Right cardiac atrium (tissue), 5 donors: Measurements from ENCODE around the gene FNDC3B. TPM values are rescaled to one million over a fixed set of nuclear protein-coding genes. Genes with fewer than 3 reads are reported as not detected.

ENCODE experiments used
- ATAC-seq, 2 donors: fragments of 200-7000 bp; cut with Tn5 transposase; one replicate each; pipeline versions ENCODE4 v1.8.0 to v1.9.1; 2020; ENCODE audit warnings: moderate library complexity in 2 of 2, mild to moderate bottlenecking in 1 of 2
- DNase-seq, 3 donors: peaks; one replicate each; pipeline ENCODE4 v3.0.0-alpha.2; 2020
- H3K27ac ChIP-seq: one replicate; pipeline ENCODE4 v1.5.1; 2013; ENCODE audit warnings: mild to moderate bottlenecking, low read length, control low read depth, moderate library complexity
- H3K27me3 ChIP-seq: one replicate; pipeline ENCODE4 v1.6.1; 2013; ENCODE audit not compliant: control insufficient read depth, insufficient read depth
- H3K4me1 ChIP-seq: one replicate; pipeline ENCODE4 v1.6.1; 2013; ENCODE audit warnings: low read length; ENCODE audit not compliant: control insufficient read depth, insufficient read depth
- H3K4me3 ChIP-seq: one replicate; pipeline ENCODE4 v1.5.1; 2013; ENCODE audit warnings: low read length, control low read depth
- H3K9me3 ChIP-seq: one replicate; pipeline ENCODE4 v1.6.1; 2013; ENCODE audit warnings: low read length; ENCODE audit not compliant: control insufficient read depth
- WGBS: extraction: QIAGEN DNeasy Blood & Tissue Kit; methylation state at CpG from one replicate; pipeline ENCODE4 v1.1.7; 2013; 5-methylcytosine and 5-hydroxymethylcytosine counted together
- intact Hi-C, 4 donors: fragments of 100-400 bp; cut with DNase I; formaldehyde crosslinking; loops; one replicate each; pipeline versions ENCODE4 v1.11.0 to v1.14.0; 2022 to 2023
- polyA plus RNA-seq: library from polyadenylated mRNA; stranded (reverse); fragments of 200-250 nt; gene quantifications from one replicate; pipeline ENCODE4 v1.2.3, GENCODE V29; 2013
- total RNA-seq, 4 donors: library from RNA; stranded (reverse); fragmentation: NEBNext Ultra II Directional; extraction: Animal tissue kit (Norgen Biotek cat#: 25700); gene quantifications; one replicate each; pipeline ENCODE4 v1.2.1, GENCODE V29; 2021
- donor health status: healthy with polysubstance abuse.
- donor health status: DM: no; HTN: yes; CAD: no.
- donor health status: DM: no; HTN: no; CAD: no.
- donor health status: DM: no; HTN: yes; CAD: no; lungs with severe emphysema.
- donor health status: DM: yes; HTN: yes; CAD: no.

FNDC3B gene
- total and polyA plus RNA-seq, 5 donors: 15.8 to 117 (median 83.0) TPM

DNA sequence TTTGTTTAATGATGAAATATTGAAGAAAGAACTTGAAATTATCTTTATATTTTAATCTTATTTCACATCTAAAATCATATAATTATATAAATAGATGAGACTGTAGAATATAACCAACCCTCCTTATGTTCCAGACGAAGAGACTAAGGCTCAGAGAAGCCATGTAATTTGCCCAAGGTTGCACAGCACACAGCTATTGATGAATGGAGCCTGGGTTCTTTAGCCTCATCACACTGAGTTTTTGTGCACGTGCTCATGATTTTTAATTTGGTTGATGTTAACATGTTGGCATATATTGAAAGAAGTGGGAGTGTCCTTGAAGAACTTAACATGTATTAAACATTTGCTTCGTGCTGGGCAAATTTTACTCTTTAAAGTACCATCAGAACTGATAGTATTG, 151.6 kb downstream of the FNDC3B start:
- no peak for DNase-seq
- Histone ChIP-seq H3K27me3 (no peaks in the 10 kb centered on the region), H3K27ac (no peak overlapping the region), H3K4me1 (peaks cover 6% of the 10 kb centered on the region), H3K4me3 (no peak overlapping the region), H3K9me3 (no peaks in the 10 kb centered on the region)
- intact Hi-C loops: no loop called here
- WGBS: 93% methylated on average over 3 of the region's 3 CpGs
- ATAC-seq: no peak

DNA sequence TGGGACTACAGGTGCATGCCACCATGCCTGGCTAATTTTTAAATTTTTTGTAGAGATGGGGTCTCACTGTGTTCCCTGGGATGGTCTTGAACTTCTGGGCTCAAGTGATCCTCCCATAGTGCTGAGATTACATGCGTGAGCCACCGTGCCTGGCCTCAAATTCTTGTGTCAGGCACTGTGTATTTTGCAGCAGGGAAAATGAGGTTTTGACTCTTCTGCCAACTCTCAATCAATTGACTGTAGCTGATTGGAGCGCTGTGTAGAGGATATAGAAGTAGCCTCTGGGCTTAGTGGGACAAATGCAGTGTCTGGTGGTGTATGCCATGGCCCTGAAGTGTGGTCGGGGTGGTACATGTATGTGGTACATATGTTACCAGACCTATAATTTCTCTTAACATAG, 152.3 kb downstream of the FNDC3B start:
- DNase-seq (no peak), ATAC-seq (no peak)
- Histone ChIP-seq H3K4me1 (peaks cover 6% of the 10 kb centered on the region), H3K4me3 (no peak overlapping the region), H3K27me3 (no peaks in the 10 kb centered on the region), H3K27ac (no peak overlapping the region), H3K9me3 (no peaks in the 10 kb centered on the region)
- WGBS: 96% methylated on average over 4 of the region's 4 CpGs
- intact Hi-C loops: no loop called here

DNA sequence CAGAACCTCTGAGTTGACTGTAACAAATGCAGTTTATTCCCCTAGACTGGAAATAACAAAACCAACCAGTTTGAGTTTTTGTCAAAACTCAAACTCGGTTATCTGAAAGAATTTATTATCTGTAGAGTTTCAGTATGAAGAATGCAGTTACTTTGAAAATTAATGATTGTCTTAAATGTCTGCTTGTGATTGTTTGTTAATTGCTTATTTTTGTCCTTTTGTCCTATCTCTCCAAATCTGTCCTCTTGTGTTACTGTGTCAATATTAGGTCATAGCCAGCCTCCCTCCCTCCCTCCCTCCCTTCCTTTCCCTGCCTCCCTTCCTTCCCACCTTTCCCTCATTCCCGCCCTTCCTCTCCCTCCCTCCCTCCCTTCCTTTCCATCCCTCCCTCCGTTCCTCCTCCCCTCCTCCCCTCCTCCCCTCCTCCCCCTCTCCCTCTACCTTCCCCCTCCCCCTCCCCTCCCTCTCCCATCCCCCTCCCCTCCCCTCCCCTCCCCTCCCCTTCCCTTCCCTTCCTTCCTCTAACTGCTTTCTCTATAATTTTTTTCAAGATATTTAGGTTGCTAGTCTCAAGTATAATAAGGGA, 153.5 kb downstream of the FNDC3B start:
- no peaks in the 10 kb centered on the region for H3K9me3 ChIP-seq
- H3K4me3 ChIP-seq: no peak overlapping the region
- ATAC-seq (no peak), DNase-seq (no peak)
- intact Hi-C loops: no loop called here
- no peaks in the 10 kb centered on the region for H3K27me3 ChIP-seq
- 58% methylated on average over 3 of the region's 3 CpGs for WGBS
- no peak overlapping the region for H3K27ac ChIP-seq
- H3K4me1 ChIP-seq: peaks cover 6% of the 10 kb centered on the region

DNA sequence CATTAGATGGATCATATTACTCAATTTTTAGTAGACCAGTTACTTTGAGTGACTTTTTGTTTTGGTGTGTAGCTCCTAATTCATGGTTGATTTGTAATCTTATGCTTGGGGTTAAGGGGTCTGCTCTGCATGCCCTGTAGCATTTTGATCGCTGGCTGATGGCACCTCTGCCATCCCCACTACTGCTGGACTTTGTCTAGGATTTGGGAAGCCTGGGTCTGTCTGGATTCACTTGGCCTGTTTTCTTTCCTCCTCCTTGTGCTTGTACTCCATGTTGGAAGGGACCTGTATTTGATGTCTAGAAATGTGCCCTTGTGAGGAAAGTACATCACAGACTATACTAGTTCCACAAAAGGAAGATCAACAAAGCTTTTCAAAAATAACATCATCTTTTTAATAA, 154.1 kb downstream of the FNDC3B start:
- H3K9me3 ChIP-seq: no peaks in the 10 kb centered on the region
- peaks cover 6% of the 10 kb centered on the region for H3K4me1 ChIP-seq
- no peak for ATAC-seq
- H3K4me3 ChIP-seq: no peak overlapping the region
- intact Hi-C loops: no loop called here
- no peak for DNase-seq
- 90% methylated on average over 1 of the region's 1 CpG for WGBS
- H3K27ac ChIP-seq: no peak overlapping the region
- H3K27me3 ChIP-seq: no peaks in the 10 kb centered on the region

DNA sequence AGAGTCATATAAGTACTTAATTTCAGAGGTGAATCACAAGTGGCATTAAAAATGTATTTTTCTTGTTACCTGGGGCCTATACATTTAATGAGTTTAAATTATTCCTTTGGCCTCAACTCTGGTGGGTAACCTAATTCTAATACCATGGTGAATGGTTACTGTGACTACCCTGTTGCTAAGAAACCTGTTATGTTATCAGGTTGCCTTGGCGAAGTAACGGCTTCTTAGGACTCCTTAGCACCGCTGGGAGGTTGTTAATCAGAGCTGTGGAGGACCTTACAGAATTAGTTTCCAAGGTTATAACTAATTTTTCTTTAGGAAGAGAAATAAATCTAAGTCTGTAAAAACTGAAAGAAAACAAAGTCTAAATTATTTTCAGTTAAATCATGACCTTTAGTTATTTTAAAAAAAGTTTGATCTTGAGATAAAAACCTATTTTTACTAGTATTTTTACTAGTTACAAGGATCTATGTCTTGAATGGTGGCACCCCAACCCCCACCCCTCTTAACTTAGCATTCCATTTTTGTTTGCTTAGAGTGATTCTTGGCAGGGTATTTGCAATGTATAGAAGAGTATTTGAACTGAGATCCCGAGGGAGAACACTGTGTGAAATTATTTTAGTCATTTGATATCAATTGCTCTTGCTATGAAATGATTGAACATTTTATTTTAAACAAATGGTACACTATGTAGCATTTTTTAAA, 155.5 kb downstream of the FNDC3B start:
- Histone ChIP-seq H3K27ac (no peak overlapping the region), H3K4me3 (no peak overlapping the region), H3K27me3 (no peaks in the 10 kb centered on the region), H3K4me1 (peaks cover 6% of the 10 kb centered on the region), H3K9me3 (no peaks in the 10 kb centered on the region)
- intact Hi-C loops: no loop called here
- WGBS: 45% methylated on average over 4 of the region's 4 CpGs
- DNase-seq (no peak), ATAC-seq (peak; percentile 69 to 71)

DNA sequence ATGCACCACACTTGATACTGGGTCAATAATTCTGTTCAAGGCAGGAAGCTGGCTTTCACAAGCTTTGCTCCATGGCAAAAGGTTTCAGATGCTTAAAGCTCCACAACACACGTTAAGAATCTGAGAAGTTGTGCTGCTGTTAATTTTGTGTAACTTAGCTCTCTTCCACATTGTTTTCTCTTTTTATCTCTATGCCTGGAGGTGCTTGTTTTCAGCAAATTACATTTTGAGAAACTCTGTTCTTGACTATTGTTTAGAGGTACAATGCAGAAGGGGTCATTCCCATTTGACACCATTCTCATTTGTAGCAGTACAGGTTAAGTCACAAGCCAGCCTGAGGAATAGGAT, 156.0 kb downstream of the FNDC3B start:
- no peak for DNase-seq
- Histone ChIP-seq H3K27me3 (no peaks in the 10 kb centered on the region), H3K4me3 (no peak overlapping the region), H3K27ac (no peak overlapping the region), H3K9me3 (no peaks in the 10 kb centered on the region), H3K4me1 (peaks cover 6% of the 10 kb centered on the region)
- WGBS: 45% methylated on average over 1 of the region's 1 CpG
- ATAC-seq: no peak
- intact Hi-C loops: no loop called here

DNA sequence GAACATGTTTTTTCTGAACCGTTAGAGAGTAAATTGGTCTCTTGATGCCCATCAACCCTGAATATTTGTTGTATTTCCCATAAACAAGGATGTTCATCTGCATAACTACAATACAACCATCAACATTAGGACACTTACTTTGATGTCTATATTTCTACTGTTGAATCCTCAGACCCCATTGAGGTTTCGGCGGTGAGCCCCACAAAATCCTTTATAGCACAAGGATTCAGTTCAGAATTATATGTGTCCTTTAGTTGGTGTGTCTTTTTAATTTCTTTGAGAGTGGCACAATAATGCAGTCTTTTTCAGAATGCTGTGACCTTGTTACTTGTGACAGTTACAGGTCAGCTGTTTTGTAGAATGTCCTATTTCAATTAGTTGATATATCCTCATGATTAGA, 158.0 kb downstream of the FNDC3B start:
- 92% methylated on average over 3 of the region's 3 CpGs for WGBS
- DNase-seq (no peak), ATAC-seq (no peak)
- no peaks in the 10 kb centered on the region for H3K9me3 ChIP-seq
- H3K4me3 ChIP-seq: no peak overlapping the region
- intact Hi-C loops: no loop called here
- no peaks in the 10 kb centered on the region for H3K27me3 ChIP-seq
- no peak overlapping the region for H3K27ac ChIP-seq
- peaks cover 7% of the 10 kb centered on the region for H3K4me1 ChIP-seq

DNA sequence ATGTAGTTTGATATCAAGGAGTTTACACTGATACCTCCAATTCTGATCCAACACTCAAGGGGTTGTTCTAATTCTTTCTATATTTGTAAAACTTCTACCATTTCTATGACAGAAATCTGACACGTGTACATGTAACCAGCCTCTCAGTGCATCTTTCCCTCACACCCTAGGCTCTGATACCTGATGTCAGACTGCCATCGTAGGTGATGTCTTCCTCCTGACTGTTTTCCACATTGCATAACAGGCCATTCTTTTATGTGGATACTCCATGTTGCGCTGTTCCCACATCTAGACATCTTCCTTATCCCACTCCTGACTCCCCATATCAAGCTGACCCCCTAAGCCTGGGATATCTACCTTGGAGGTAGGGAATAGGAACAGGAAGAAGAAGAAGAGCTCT, 159.1 kb downstream of the FNDC3B start:
- WGBS: 96% methylated on average over 3 of the region's 3 CpGs
- intact Hi-C loops: no loop called here
- ATAC-seq (no peak), DNase-seq (no peak)
- Histone ChIP-seq H3K4me1 (peaks cover 6% of the 10 kb centered on the region), H3K27me3 (no peaks in the 10 kb centered on the region), H3K4me3 (no peak overlapping the region), H3K27ac (no peak overlapping the region), H3K9me3 (no peaks in the 10 kb centered on the region)

DNA sequence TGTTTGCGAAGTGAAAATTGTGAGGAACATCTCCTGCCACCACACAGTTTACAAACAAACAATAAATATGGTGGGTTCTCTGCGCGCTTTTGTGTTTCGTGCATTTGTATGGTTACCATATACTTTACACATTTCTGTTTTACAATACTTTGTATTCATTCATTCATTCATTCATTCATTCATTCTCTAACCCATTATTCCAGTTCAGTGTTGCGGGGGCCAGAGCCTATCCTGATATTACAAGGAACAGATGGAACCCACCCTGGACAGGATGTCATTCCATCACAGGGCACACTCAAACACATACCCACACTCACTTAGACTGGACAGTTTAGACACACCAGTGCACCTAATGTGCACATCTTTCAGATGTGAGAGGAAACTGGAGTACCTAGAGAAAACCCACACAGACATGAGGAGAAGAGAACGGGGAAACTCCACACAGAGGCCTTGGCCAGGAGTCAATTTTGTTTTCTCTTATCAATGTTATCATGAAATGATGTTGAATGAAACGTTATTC, 160.5 kb downstream of the FNDC3B start:
- no peak overlapping the region for H3K4me3 ChIP-seq
- 80% methylated on average over 7 of the region's 7 CpGs for WGBS
- H3K27ac ChIP-seq: no peak overlapping the region
- DNase-seq (no peak), ATAC-seq (no peak)
- H3K9me3 ChIP-seq: no peaks in the 10 kb centered on the region
- H3K27me3 ChIP-seq: no peaks in the 10 kb centered on the region
- intact Hi-C loops: loop anchor here in 2 of 4 donors (10.0 kb wide), 2 partner anchors 55 to 155 kb away; no protein-coding TSS in a partner anchor
- H3K4me1 ChIP-seq: peaks cover 4% of the 10 kb centered on the region

DNA sequence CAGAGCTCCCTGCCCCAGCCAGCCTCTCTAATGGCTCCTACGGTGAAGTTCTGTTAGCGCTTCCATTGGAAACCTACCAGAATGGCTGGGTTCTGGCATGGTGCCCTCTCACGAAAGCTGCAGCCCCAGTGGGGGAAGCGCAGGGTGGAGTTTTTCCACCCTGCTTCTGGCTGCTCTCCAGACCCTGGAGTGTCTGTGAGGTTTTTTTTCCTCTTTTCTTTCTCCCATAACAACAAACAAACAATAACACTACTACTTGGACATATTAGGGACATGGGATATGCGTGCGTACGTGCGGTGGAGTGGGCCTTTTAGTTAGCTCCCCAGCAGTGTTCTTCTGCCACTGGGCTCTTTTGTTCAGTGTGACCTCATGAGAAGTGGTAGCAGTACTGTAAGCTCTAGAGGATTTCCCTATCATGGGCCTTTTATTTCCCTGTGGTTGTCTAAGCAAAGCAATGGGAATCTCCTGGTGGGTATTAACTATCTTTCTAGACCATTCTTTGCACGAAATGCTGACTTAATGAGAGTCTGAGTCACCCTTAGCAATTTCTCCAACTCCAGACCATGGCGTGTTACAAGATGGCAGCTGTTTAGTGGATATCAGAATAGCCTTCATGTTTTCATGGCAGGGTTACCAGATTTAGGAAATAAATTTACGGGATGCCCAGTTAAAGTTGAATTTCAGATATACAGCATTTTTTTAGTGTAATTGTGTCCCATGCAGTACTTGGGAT, 161.9 kb downstream of the FNDC3B start:
- H3K27ac ChIP-seq: peak overlapping the region; percentile 90
- intact Hi-C loops: loop anchor here in 2 of 4 donors (10.0 kb wide), 2 partner anchors 53 to 157 kb away; no protein-coding TSS in a partner anchor
- peaks cover 4% of the 10 kb centered on the region for H3K4me1 ChIP-seq
- DNase-seq (peak; percentile 90 to 94 (median 93)), ATAC-seq (peak; percentile 92 to 93)
- WGBS: 17% methylated on average over 11 of the region's 11 CpGs
- no peaks in the 10 kb centered on the region for H3K27me3 ChIP-seq
- no peaks in the 10 kb centered on the region for H3K9me3 ChIP-seq
- H3K4me3 ChIP-seq: peak overlapping the region; percentile 11

DNA sequence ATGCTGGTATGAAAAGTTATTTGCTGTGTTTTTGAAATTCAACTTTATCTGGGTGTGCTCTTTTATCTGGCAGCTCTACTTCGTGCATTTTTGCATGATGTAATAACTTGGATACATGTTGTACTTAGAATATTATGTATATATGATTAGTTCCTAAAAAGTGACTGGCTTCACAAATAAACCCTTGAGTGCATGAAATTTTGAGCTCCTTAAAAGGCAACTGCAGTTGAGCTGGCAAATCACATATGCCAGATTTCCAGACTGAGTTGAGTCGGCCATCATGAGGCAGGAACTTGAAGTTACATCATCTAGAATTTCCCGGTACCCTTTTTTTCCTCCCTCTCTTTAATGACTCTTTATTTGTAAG, 162.5 kb downstream of the FNDC3B start:
- Histone ChIP-seq H3K9me3 (no peaks in the 10 kb centered on the region), H3K27me3 (no peaks in the 10 kb centered on the region), H3K4me1 (peaks cover 4% of the 10 kb centered on the region), H3K4me3 (no peak overlapping the region), H3K27ac (no peak overlapping the region)
- WGBS: 6% methylated on average over 3 of the region's 3 CpGs
- no peak for DNase-seq
- ATAC-seq: peak; percentile 39 to 54
- intact Hi-C loops: loop anchor here in 2 of 4 donors (10.0 kb wide), 2 partner anchors 53 to 157 kb away; no protein-coding TSS in a partner anchor
